Common myeloid progenitor, CD34-positive (primary cell): ENCODE data around the gene TMEM80.
A peak's percentile ranks its signal among the peaks of the same experiment; 100 is the strongest.

Experiments
- CTCF ChIA-PET: fragments of 350-600 bp; sonication (Branson Sonifier 250); formaldehyde crosslinking; loops from one replicate; lab custom pipeline; 2021; ENCODE audit warnings: antibody characterized with exemption; lab: Charles Lee
- POLR2A ChIA-PET: fragments of 350-600 bp; sonication (Branson Sonifier 250); formaldehyde crosslinking; loops from one replicate; lab custom pipeline; 2021; ENCODE audit warnings: antibody characterized with exemption; lab: Charles Lee
- DNase-seq, 3 donors: peaks; one replicate each; pipeline versions ENCODE4 v3.0.0 to v3.0.0-alpha.2; 2013
- H3K27ac ChIP-seq, 2 experiments: 1 replicate in 1 of 2; 2 replicates in 1 of 2; pipeline ENCODE4 v1.7.0; 2013; ENCODE audit warnings: inconsistent platforms in 2 of 2, low read length in 2 of 2, mild to moderate bottlenecking in 2 of 2, low read depth in 1 of 2, moderate library complexity in 1 of 2; ENCODE audit not compliant: severe bottlenecking in 2 of 2, insufficient read depth in 1 of 2, poor library complexity in 1 of 2
- H3K27me3 ChIP-seq, 5 experiments: replicated peaks in 2 of 5; 1 replicate in 3 of 5; 2 replicates in 2 of 5; pipeline versions ENCODE4 v1.6.1 to v1.7.0; 2013; ENCODE audit warnings: low read length in 4 of 5, mild to moderate bottlenecking in 2 of 5, moderate library complexity in 2 of 5, inconsistent platforms in 1 of 5; ENCODE audit not compliant: insufficient read depth in 5 of 5, control insufficient read depth in 4 of 5
- H3K36me3 ChIP-seq, 4 experiments: 1 replicate in 2 of 4; 2 replicates in 2 of 4; pipeline versions ENCODE4 v1.6.1 to v1.7.0; 2013; ENCODE audit warnings: low read length in 3 of 4, control low read depth in 1 of 4, mild to moderate bottlenecking in 1 of 4; ENCODE audit not compliant: control insufficient read depth in 4 of 4, insufficient read depth in 4 of 4
- H3K4me1 ChIP-seq, 4 experiments: 1 replicate in 3 of 4; 2 replicates in 1 of 4; pipeline versions ENCODE4 v1.6.1 to v1.7.1; 2013; ENCODE audit warnings: low read length in 3 of 4, mild to moderate bottlenecking in 3 of 4, control low read depth in 1 of 4, inconsistent platforms in 1 of 4, moderate library complexity in 1 of 4; ENCODE audit not compliant: control insufficient read depth in 4 of 4, insufficient read depth in 4 of 4; ENCODE audit errors: control extremely low read depth in 1 of 4
- H3K4me3 ChIP-seq, 7 experiments: 1 replicate in 4 of 7; 2 replicates in 3 of 7; pipeline versions ENCODE4 v1.5.1 to v1.7.0; 2013; ENCODE audit warnings: mild to moderate bottlenecking in 7 of 7, low read length in 6 of 7, moderate library complexity in 6 of 7, inconsistent platforms in 2 of 7, low read depth in 2 of 7, control low read depth in 1 of 7; ENCODE audit not compliant: insufficient read depth in 4 of 7, control insufficient read depth in 1 of 7; ENCODE audit errors: extremely low read depth in 1 of 7
- H3K9me3 ChIP-seq, 5 experiments: 1 replicate in 4 of 5; 2 replicates in 1 of 5; pipeline versions ENCODE4 v1.6.1 to v1.7.1; 2013; ENCODE audit warnings: low read length in 4 of 5, mild to moderate bottlenecking in 2 of 5, inconsistent platforms in 1 of 5, low read depth in 1 of 5, moderate library complexity in 1 of 5; ENCODE audit not compliant: control insufficient read depth in 4 of 5, insufficient read depth in 2 of 5; ENCODE audit errors: control extremely low read depth in 1 of 5
- WGBS: methylation state at CpG from one replicate; pipeline ENCODE4 v1.1.5; 2013; ENCODE audit not compliant: insufficient coverage; 5-methylcytosine and 5-hydroxymethylcytosine counted together

TMEM80 gene

DNA sequence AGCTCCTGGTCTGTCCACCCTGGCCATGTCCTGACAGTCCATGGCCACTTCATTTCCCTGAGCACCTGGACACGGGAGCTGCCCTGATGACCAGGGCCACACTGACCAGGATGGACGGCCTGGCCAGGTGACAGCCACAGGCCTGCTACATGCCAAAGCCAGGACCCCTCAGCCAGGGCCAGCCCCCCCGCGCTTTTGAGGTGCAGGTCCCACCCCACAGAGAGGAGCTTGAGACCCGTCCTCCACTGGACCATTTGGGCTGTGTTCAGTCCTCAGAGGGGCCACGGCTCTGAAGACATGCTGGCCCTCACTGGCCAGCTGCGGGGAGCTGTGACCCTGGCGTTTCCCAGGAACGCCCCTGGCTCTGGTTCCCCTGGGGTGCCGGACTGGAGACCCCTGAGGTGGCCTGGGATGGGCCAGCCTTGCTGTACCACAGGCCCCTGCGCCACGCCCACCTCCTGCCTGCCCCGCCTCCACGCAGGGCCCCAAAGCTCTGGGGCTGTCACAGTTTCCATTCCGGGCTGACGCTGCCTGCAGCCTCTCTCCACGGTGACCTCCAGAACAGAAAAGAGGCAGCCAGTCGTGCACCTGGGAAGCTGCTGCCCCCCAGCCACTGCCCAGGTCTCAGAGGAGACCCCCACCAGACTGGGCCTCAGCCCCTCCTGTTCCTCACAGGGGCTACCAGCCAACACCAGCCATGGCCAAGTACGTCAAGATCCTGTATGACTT, 28.6 kb downstream of the TMEM80 start:
- no peaks in the 10 kb centered on the region for H3K36me3 ChIP-seq
- no peak overlapping the region for H3K4me3 ChIP-seq
- peaks cover 0 to 51% (median 44%) of the 10 kb centered on the region in 4 experiments for H3K4me1 ChIP-seq
- H3K9me3 ChIP-seq = no peaks in the 10 kb centered on the region
- ChIA-PET CTCF (interaction anchor here (0.6 to 15.0 kb wide), 10 partner anchors 9 to 168 kb away, joined by 3 to 133 read pairs (median 16); partner anchors contain the start of genes DEAF1, TALDO1 and TMEM80), POLR2A (no interaction called here)
- no peak for DNase-seq
- no peak overlapping the region for H3K27ac ChIP-seq
- H3K27me3 ChIP-seq = peaks cover 0 to 45% (median 15%) of the 10 kb centered on the region in 5 experiments
- WGBS = 85% methylated on average over 13 of the region's 19 CpGs

DNA sequence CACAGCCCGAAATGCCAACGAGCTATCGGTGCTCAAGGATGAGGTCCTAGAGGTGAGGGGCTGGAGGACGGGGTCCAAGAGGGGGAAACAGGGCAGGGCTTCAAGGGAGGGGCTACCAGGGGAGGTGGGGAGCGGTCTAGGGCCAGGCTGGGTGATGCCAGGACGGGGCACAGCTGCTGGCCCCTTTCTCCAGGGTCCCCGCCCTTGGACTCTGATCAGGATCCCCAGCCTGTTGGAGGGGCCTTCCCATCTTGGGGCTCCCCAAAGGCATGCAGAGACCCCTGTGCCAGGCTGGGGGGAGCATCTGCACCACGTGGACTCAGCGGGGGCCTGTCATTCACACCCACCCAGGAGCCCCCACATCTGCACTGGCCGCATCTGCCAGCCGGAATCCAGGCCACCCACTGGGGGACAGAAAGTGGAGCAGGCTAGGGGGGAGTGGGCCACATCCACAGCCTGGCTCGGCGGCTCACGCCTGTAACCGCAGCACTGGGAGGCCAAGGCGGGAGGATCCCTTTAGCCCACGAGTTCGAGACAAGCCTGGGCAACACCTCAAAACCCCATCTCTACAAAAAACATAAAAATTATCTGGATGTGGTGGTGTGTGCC, 29.3 kb downstream of the TMEM80 start:
- whole genome bisulfite sequencing = 89% methylated on average over 10 of the region's 18 CpGs
- Histone ChIP-seq H3K4me1 (peaks cover 0 to 51% (median 47%) of the 10 kb centered on the region in 4 experiments), H3K36me3 (no peaks in the 10 kb centered on the region), H3K27me3 (peaks cover 0 to 39% (median 14%) of the 10 kb centered on the region in 5 experiments), H3K27ac (no peak overlapping the region), H3K9me3 (no peaks in the 10 kb centered on the region), H3K4me3 (peak overlapping the region in 1 of 7 experiments; percentile 69)
- ChIA-PET POLR2A (no interaction called here), CTCF (interaction anchor here (0.6 to 15.0 kb wide), 11 partner anchors 14 to 168 kb away, joined by 3 to 133 read pairs (median 15); partner anchors contain the start of genes DEAF1, TALDO1 and TMEM80)
- no peak for DNase-seq

DNA sequence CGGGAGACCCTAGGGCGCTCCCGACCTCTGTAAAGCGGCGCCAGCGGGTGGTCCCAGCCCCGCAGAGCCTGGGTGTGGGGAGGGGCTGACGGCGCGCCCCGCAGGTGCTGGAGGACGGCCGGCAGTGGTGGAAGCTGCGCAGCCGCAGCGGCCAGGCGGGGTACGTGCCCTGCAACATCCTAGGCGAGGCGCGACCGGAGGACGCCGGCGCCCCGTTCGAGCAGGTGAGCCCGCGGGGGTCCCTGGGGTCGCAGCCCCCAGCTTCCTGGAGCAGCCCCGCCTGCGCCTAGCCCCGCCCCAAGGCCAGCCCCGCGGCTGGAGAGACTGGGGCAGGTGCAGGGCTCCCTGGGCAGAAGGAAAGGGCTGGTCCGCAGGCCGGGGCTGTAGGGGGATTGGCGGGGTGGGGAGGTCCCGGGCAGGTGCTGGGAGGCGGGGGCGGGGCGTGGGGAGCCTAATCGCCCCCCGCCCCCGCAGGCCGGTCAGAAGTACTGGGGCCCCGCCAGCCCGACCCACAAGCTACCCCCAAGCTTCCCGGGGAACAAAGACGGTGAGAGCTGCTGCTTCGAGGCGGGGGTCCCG, 30.1 kb downstream of the TMEM80 start:
- no peak overlapping the region for H3K27ac ChIP-seq
- H3K27me3 ChIP-seq = peaks cover 0 to 30% (median 8%) of the 10 kb centered on the region in 5 experiments
- H3K36me3 ChIP-seq = no peaks in the 10 kb centered on the region
- 5% methylated on average over 22 of the region's 53 CpGs for WGBS
- DNase-seq = no peak
- no peaks in the 10 kb centered on the region for H3K9me3 ChIP-seq
- ChIA-PET CTCF (interaction anchor here (0.7 to 15.0 kb wide), 15 partner anchors 13 to 169 kb away, joined by 3 to 133 read pairs (median 4); partner anchors contain the start of genes DEAF1, TALDO1 and TMEM80), POLR2A (interaction anchor here (0.6 kb wide), 1 partner anchor 151 kb away, joined by 3 read pairs; no protein-coding TSS in a partner anchor)
- H3K4me3 ChIP-seq = peak overlapping the region in 4 of 7 experiments; percentile 8 to 69 (median 58)
- H3K4me1 ChIP-seq = peaks cover 0 to 47% (median 43%) of the 10 kb centered on the region in 4 experiments

DNA sequence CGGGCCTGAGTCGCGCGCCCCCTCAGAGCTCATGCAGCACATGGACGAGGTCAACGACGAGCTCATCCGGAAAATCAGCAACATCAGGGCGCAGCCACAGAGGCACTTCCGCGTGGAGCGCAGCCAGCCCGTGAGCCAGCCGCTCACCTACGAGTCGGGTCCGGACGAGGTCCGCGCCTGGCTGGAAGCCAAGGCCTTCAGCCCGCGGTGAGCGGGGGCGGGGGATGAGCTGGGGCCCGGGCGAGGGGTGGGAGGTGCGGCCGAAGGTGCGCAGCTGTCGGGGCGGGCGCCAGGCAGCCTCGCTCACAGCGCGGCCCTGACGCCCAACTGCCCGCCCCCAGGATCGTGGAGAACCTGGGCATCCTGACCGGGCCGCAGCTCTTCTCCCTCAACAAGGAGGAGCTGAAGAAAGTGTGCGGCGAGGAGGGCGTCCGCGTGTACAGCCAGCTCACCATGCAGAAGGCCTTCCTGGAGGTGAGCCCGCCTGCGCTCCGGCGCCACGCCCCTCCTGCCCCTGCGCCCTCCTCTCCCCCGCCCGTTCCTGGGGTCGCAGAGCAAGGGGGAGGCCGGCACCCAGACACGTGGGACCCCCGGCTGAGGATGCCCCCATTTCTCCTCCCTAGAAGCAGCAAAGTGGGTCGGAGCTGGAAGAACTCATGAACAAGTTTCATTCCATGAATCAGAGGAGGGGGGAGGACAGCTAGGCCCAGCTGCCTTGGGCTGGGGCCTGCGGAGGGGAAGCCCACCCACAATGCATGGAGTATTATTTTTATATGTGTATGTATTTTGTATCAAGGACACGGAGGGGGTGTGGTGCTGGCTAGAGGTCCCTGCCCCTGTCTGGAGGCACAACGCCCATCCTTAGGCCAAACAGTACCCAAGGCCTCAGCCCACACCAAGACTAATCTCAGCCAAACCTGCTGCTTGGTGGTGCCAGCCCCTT, 30.9 kb downstream of the TMEM80 start:
- whole genome bisulfite sequencing = 5% methylated on average over 49 of the region's 61 CpGs
- ChIA-PET POLR2A (interaction anchor here (0.6 to 1.4 kb wide), 3 partner anchors 22 to 117 kb away, joined by 3 to 5 read pairs (median 4); no protein-coding TSS in a partner anchor), CTCF (interaction anchor here (0.7 to 15.0 kb wide), 16 partner anchors 12 to 65 kb away, joined by 3 to 133 read pairs (median 6); partner anchors contain the start of genes DEAF1, TALDO1 and TMEM80)
- Histone ChIP-seq H3K27ac (no peak overlapping the region), H3K36me3 (no peaks in the 10 kb centered on the region), H3K4me3 (peak overlapping the region in 3 of 7 experiments; percentile 53 to 69 (median 55)), H3K27me3 (peaks cover 0 to 23% (median 8%) of the 10 kb centered on the region in 5 experiments), H3K9me3 (no peaks in the 10 kb centered on the region), H3K4me1 (peaks cover 0 to 40% (median 35%) of the 10 kb centered on the region in 4 experiments)
- peak in 2 of 3 donors; percentile 70 to 74 for DNase-seq

DNA sequence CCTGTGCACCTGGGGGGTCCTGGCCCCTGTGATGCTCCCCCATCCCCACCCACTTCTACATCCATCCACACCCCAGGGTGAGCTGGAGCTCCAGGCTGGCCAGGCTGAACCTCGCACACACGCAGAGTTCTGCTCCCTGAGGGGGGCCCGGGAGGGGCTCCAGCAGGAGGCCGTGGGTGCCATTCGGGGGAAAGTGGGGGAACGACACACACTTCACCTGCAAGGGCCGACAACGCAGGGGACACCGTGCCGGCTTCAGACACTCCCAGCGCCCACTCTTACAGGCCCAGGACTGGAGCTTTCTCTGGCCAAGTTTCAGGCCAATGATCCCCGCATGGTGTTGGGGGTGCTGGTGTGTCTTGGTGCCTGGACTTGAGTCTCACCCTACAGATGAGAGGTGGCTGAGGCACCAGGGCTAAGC, 31.7 kb downstream of the TMEM80 start:
- POLR2A ChIA-PET = interaction anchor here (0.6 to 1.4 kb wide), 2 partner anchors 21 to 116 kb away, joined by 4 to 5 read pairs; no protein-coding TSS in a partner anchor
- H3K9me3 ChIP-seq = no peaks in the 10 kb centered on the region

More for the DNA sequence above, 31.7 kb downstream of the TMEM80 start:
- Histone ChIP-seq H3K27me3 (peaks cover 0 to 16% (median 7%) of the 10 kb centered on the region in 5 experiments), H3K27ac (no peak overlapping the region), H3K4me3 (no peak overlapping the region), H3K4me1 (peaks cover 0 to 33% (median 28%) of the 10 kb centered on the region in 4 experiments), H3K36me3 (no peaks in the 10 kb centered on the region)
- no peak for DNase-seq
- WGBS = 94% methylated on average over 12 of the region's 12 CpGs
- CTCF ChIA-PET = interaction anchor here (0.5 to 15.0 kb wide), 13 partner anchors 11 to 66 kb away, joined by 3 to 133 read pairs (median 5); partner anchors contain the start of genes DEAF1, TALDO1 and TMEM80
